HG03439 (cell line): ENCODE results near the gene SSR4.
"Not testable (repeated sequence)": the region's sequence is repeated elsewhere in the genome, so short reads cannot be mapped to it uniquely, and the experiment has no call there.

ENCODE experiments used
- ATAC-seq: cut with Tn5 transposase; IDR thresholded peaks from one replicate; pipeline ENCODE4 v1.9.1; 2021; ENCODE audit warnings: mild to moderate bottlenecking, moderate library complexity; ENCODE audit not compliant: unreplicated experiment

SSR4 gene

GRCh38 chrX:153794018-153794896 is at the start of gene SSR4, which contains the start of gene IDH3G:
TSS of gene SSR4 (plus strand) at chrX:153794668. CDS start at chrX:153794688, 20 bp downstream.
TSS of gene IDH3G (minus strand) at chrX:153794375. CDS start at chrX:153794326, 49 bp downstream.
- ATAC-seq, result peak; percentile 91

GRCh38 chrX:153745067-153745433 is 49.4 kb upstream of the SSR4 start:
- ATAC-seq, result not testable (repeated sequence)

GRCh38 chrX:153746359-153746758 is 48.1 kb upstream of the SSR4 start:
- no peak for ATAC-seq

- ATAC-seq, result not testable (repeated sequence)
Measured at GRCh38 chrX:153746991-153747390, 47.5 kb upstream of the SSR4 start.

- ATAC-seq, result not testable (repeated sequence)
Measured at GRCh38 chrX:153749017-153749416, 45.5 kb upstream of the SSR4 start.

GRCh38 chrX:153750127-153750774 is 44.2 kb upstream of the SSR4 start:
- no peak for ATAC-seq

- ATAC-seq, result no peak
Measured at GRCh38 chrX:153755136-153755535, 39.3 kb upstream of the SSR4 start.

- no peak for ATAC-seq
Measured at GRCh38 chrX:153761863-153762262, 32.6 kb upstream of the SSR4 start.

GRCh38 chrX:153762626-153763173 is 31.8 kb upstream of the SSR4 start:
- ATAC-seq, result no peak

GRCh38 chrX:153763298-153763932 is 31.1 kb upstream of the SSR4 start:
- no peak for ATAC-seq

- no peak for ATAC-seq
Measured at GRCh38 chrX:153763989-153764755, 30.3 kb upstream of the SSR4 start, which contains the start of gene PLXNB3. TSS of gene PLXNB3 (plus strand) at chrX:153764249. CDS start at chrX:153765536, 1,287 bp downstream.

- ATAC-seq, result no peak
Measured at GRCh38 chrX:153764786-153765137, 29.7 kb upstream of the SSR4 start.

- no peak for ATAC-seq
Measured at GRCh38 chrX:153765138-153766079, 29.1 kb upstream of the SSR4 start.

- ATAC-seq, result no peak
Measured at GRCh38 chrX:153766098-153766817, 28.2 kb upstream of the SSR4 start.

GRCh38 chrX:153766871-153767673 is 27.4 kb upstream of the SSR4 start:
- no peak for ATAC-seq

- no peak for ATAC-seq
Measured at GRCh38 chrX:153767674-153768055, 26.8 kb upstream of the SSR4 start.

- no peak for ATAC-seq
Measured at GRCh38 chrX:153768311-153769157, 25.9 kb upstream of the SSR4 start.
